Muscle of leg (tissue), 11 donors: Measurements from ENCODE around the gene COL18A1. TPM values are rescaled to one million over a fixed set of nuclear protein-coding genes. Genes with fewer than 3 reads are reported as not detected.
"Not testable (repeated sequence)": the region's sequence is repeated elsewhere in the genome, so short reads cannot be mapped to it uniquely, and the experiment has no call there.

Source experiments
- DNase-seq: peaks from one replicate; pipeline ENCODE4 v3.0.0; 2013
- H3K27ac ChIP-seq: one replicate; pipeline ENCODE4 v1.5.1; 2013; ENCODE audit warnings: mild to moderate bottlenecking, low read length, control low read depth
- H3K27me3 ChIP-seq: one replicate; pipeline ENCODE4 v1.6.1; 2013; ENCODE audit warnings: low read length; ENCODE audit not compliant: control insufficient read depth, insufficient read depth
- H3K36me3 ChIP-seq: one replicate; pipeline ENCODE4 v1.6.1; 2013; ENCODE audit warnings: low read length; ENCODE audit not compliant: control insufficient read depth, insufficient read depth
- H3K4me1 ChIP-seq: one replicate; pipeline ENCODE4 v1.6.1; 2013; ENCODE audit warnings: low read length; ENCODE audit not compliant: control insufficient read depth, insufficient read depth
- H3K4me3 ChIP-seq: one replicate; pipeline ENCODE4 v1.5.1; 2013; ENCODE audit warnings: low read length, control low read depth
- H3K9me3 ChIP-seq: replicated peaks from 2 replicates; pipeline ENCODE4 v1.6.1; 2013; ENCODE audit warnings: low read depth, low read length; ENCODE audit not compliant: control insufficient read depth
- whole genome bisulfite sequencing: methylation state at CpG from one replicate; pipeline ENCODE4 v1.1.5; 2013; ENCODE audit warnings: missing lambda C conversion rate; ENCODE audit not compliant: insufficient coverage; 5-methylcytosine and 5-hydroxymethylcytosine counted together
- polyA plus RNA-seq, 8 donors: library from polyadenylated mRNA; unstranded; fragments of 120-200 nt; gene quantifications; one replicate each; pipeline versions ENCODE4 v1.2.1 to v1.2.3, GENCODE V29; 2013; ENCODE audit warnings: inconsistent platforms in 1 of 8, low replicate concordance in 1 of 8; ENCODE audit not compliant: insufficient read length in 8 of 8, insufficient read depth in 1 of 8
- total RNA-seq: library from RNA; stranded (reverse); fragments of 120-200 nt; gene quantifications from one replicate; pipeline ENCODE4 v1.2.4, GENCODE V29; 2013

The COL18A1 gene
- total and polyA plus RNA-seq, 9 donors, result 58.4 to 141 (median 95.6) TPM

- H3K27ac ChIP-seq, result no peak overlapping the region
- DNase-seq, result no peak
- no peaks in the 10 kb centered on the region for H3K36me3 ChIP-seq
- H3K4me3 ChIP-seq, result no peak overlapping the region
- 77% methylated on average over 14 of the region's 15 CpGs for WGBS
- peaks cover 59% of the 10 kb centered on the region for H3K4me1 ChIP-seq
- no peaks in the 10 kb centered on the region for H3K27me3 ChIP-seq
- no peaks in the 10 kb centered on the region for H3K9me3 ChIP-seq
Observed at GRCh38 chr21:45435405-45435981, 30.5 kb downstream of the COL18A1 start.

- H3K27me3 ChIP-seq, result no peaks in the 10 kb centered on the region
- H3K4me3 ChIP-seq, result no peak overlapping the region
- H3K36me3 ChIP-seq, result no peaks in the 10 kb centered on the region
- peak overlapping the region; percentile 42 for H3K27ac ChIP-seq
- 22% methylated on average over 12 of the region's 18 CpGs for WGBS
- H3K4me1 ChIP-seq, result peaks cover 51% of the 10 kb centered on the region
- H3K9me3 ChIP-seq, result no peaks in the 10 kb centered on the region
- peak; percentile 49 for DNase-seq
Observed at GRCh38 chr21:45436351-45437065, 31.5 kb downstream of the COL18A1 start.

GRCh38 chr21:45437844-45438243 lies 32.9 kb downstream of the COL18A1 start:
- not testable (repeated sequence) for H3K4me3 ChIP-seq, H3K36me3 ChIP-seq, H3K9me3 ChIP-seq, H3K27me3 ChIP-seq, H3K27ac ChIP-seq, DNase-seq
- H3K4me1 ChIP-seq, result peaks cover 38% of the 10 kb centered on the region

- H3K4me3 ChIP-seq, result no peak overlapping the region
- WGBS, result 77% methylated on average over 12 of the region's 26 CpGs
- no peak for DNase-seq
- no peaks in the 10 kb centered on the region for H3K9me3 ChIP-seq
- no peaks in the 10 kb centered on the region for H3K27me3 ChIP-seq
- H3K27ac ChIP-seq, result peak overlapping the region; percentile 81
- H3K4me1 ChIP-seq, result peaks cover 38% of the 10 kb centered on the region
- H3K36me3 ChIP-seq, result no peaks in the 10 kb centered on the region
Observed at GRCh38 chr21:45438391-45439145, 33.6 kb downstream of the COL18A1 start.

- Histone ChIP-seq H3K27me3 (no peaks in the 10 kb centered on the region), H3K27ac (peak overlapping the region; percentile 81), H3K36me3 (no peaks in the 10 kb centered on the region), H3K4me1 (peaks cover 38% of the 10 kb centered on the region), H3K4me3 (peak overlapping the region; percentile 29), H3K9me3 (no peaks in the 10 kb centered on the region)
- DNase-seq, result peak; percentile 92
- 8% methylated on average over 56 of the region's 58 CpGs for WGBS
Observed at GRCh38 chr21:45439161-45439872, 34.4 kb downstream of the COL18A1 start.

- Histone ChIP-seq H3K27ac (peak overlapping the region; percentile 81), H3K36me3 (no peaks in the 10 kb centered on the region), H3K4me1 (peaks cover 38% of the 10 kb centered on the region), H3K4me3 (no peak overlapping the region), H3K9me3 (no peaks in the 10 kb centered on the region), H3K27me3 (no peaks in the 10 kb centered on the region)
- no peak for DNase-seq
- 81% methylated on average over 24 of the region's 28 CpGs for WGBS
Observed at GRCh38 chr21:45439901-45440461, 35.0 kb downstream of the COL18A1 start.

- DNase-seq, result no peak
Observed at GRCh38 chr21:45440736-45441350, 35.9 kb downstream of the COL18A1 start.

GRCh38 chr21:45441431-45442255 lies 36.7 kb downstream of the COL18A1 start:
- Histone ChIP-seq H3K4me1 (peaks cover 25% of the 10 kb centered on the region), H3K27ac (no peak overlapping the region), H3K9me3 (peaks cover 3% of the 10 kb centered on the region), H3K36me3 (no peaks in the 10 kb centered on the region), H3K4me3 (no peak overlapping the region), H3K27me3 (no peaks in the 10 kb centered on the region)
- DNase-seq, result no peak
- WGBS, result 92% methylated on average over 28 of the region's 31 CpGs

More at GRCh38 chr21:45440736-45441350, 35.9 kb downstream of the COL18A1 start:
- 81% methylated on average over 18 of the region's 22 CpGs for WGBS
- no peak overlapping the region for H3K27ac ChIP-seq
- no peaks in the 10 kb centered on the region for H3K36me3 ChIP-seq
- H3K9me3 ChIP-seq, result no peaks in the 10 kb centered on the region
- H3K4me3 ChIP-seq, result no peak overlapping the region
- H3K4me1 ChIP-seq, result peaks cover 33% of the 10 kb centered on the region
- H3K27me3 ChIP-seq, result no peaks in the 10 kb centered on the region

- no peak overlapping the region for H3K4me3 ChIP-seq
- H3K9me3 ChIP-seq, result peaks cover 4% of the 10 kb centered on the region
- no peaks in the 10 kb centered on the region for H3K27me3 ChIP-seq
- 92% methylated on average over 6 of the region's 17 CpGs for WGBS
- no peak overlapping the region for H3K27ac ChIP-seq
- H3K36me3 ChIP-seq, result no peaks in the 10 kb centered on the region
- peaks cover 20% of the 10 kb centered on the region for H3K4me1 ChIP-seq
- DNase-seq, result no peak
Observed at GRCh38 chr21:45442276-45442675, 37.3 kb downstream of the COL18A1 start.
